Karpas-422 (cell line): ENCODE data around the gene DIO2. TPM values are rescaled to one million over a fixed set of nuclear protein-coding genes. Genes with fewer than 3 reads are reported as not detected.

Source experiments
- DNase-seq: peaks from one replicate; pipeline ENCODE4 v3.0.0-alpha.2; 2015
- H2AFZ ChIP-seq: fragments of 200-600 bp; sonication (generic); 2 replicates; pipeline ENCODE4 v1.6.1; 2014; ENCODE audit warnings: antibody characterized with exemption, low read length, mixed read lengths
- H3K27ac ChIP-seq: fragments of 200-600 bp; sonication (generic); 2 replicates; pipeline ENCODE4 v1.5.1; 2014; ENCODE audit warnings: mild to moderate bottlenecking, low read length, moderate library complexity
- H3K27me3 ChIP-seq: fragments of 200-600 bp; sonication (generic); 2 replicates; pipeline ENCODE4 v1.6.1; 2014; ENCODE audit warnings: low read length, mixed read lengths
- H3K36me3 ChIP-seq: fragments of 200-600 bp; sonication (generic); 2 replicates; pipeline ENCODE4 v1.6.1; 2014; ENCODE audit warnings: low read length, mixed read lengths; ENCODE audit not compliant: insufficient read depth
- H3K4me1 ChIP-seq: fragments of 200-600 bp; sonication (generic); 2 replicates; pipeline ENCODE4 v1.6.1; 2014; ENCODE audit warnings: mild to moderate bottlenecking, low read length, mixed read lengths
- H3K4me2 ChIP-seq: fragments of 200-600 bp; sonication (generic); 2 replicates; pipeline ENCODE4 v1.6.1; 2014; ENCODE audit warnings: low read length, low read depth, mild to moderate bottlenecking; ENCODE audit not compliant: poor library complexity, severe bottlenecking
- H3K4me3 ChIP-seq: fragments of 200-600 bp; sonication (generic); 2 replicates; pipeline ENCODE4 v1.5.1; 2014; ENCODE audit warnings: mild to moderate bottlenecking, antibody characterized with exemption, low read length, mixed read lengths
- H3K79me2 ChIP-seq: fragments of 200-600 bp; sonication (generic); 2 replicates; pipeline ENCODE4 v1.6.1; 2014; ENCODE audit warnings: mild to moderate bottlenecking, low read length, mixed read lengths
- H3K9ac ChIP-seq: fragments of 200-600 bp; sonication (generic); 2 replicates; pipeline ENCODE4 v1.6.0; 2014; ENCODE audit warnings: low read length
- H3K9me2 ChIP-seq: fragments of 200-600 bp; sonication (generic), shearing (Covaris generic); replicated peaks from 2 replicates; pipeline ENCODE4 v1.6.0; 2014; ENCODE audit warnings: mild to moderate bottlenecking, low read length, moderate library complexity; ENCODE audit not compliant: insufficient read depth
- H3K9me3 ChIP-seq: fragments of 300-700, 200-600 bp; sonication (generic); 2 replicates; pipeline ENCODE4 v1.6.1; 2014; ENCODE audit warnings: low read length, mixed read lengths
- H4K20me1 ChIP-seq: fragments of 200-600 bp; sonication (generic); 2 replicates; pipeline ENCODE4 v1.6.1; 2014; ENCODE audit warnings: mild to moderate bottlenecking, antibody characterized with exemption, low read length, low read depth; ENCODE audit not compliant: insufficient read depth
- total RNA-seq: library from RNA; depleted of rRNA; stranded (reverse); fragments of >200 nt; shearing (Covaris generic); gene quantifications from 2 replicates; pipeline ENCODE4 v1.2.3, GENCODE V29; 2014; ENCODE audit warnings: low replicate concordance

Gene DIO2
- total RNA-seq, 1 experiment from 2014 or later, result not detected

DNA sequence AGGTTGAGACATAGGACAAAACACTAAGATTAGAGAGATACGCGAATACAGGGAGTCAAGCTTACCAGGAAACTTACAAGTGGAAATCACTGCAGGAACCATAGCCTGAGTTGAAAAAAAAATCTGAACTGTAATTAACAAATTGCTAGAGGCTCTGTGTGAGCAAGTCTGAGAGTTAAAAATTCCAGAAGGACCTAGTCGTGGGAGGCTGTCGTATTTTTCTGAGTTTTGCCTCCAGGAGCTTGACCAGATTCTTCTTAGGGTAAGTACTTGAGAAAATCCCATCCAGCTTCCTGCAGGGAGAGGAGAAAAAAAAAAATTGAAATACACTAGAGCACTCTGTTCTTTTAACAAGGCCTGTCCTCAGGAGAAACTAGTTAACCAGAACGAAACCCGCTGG lies 22.7 kb downstream of the DIO2 start:
- H3K4me1 ChIP-seq, result no peaks in the 10 kb centered on the region
- H4K20me1 ChIP-seq, result no peaks in the 10 kb centered on the region
- H3K36me3 ChIP-seq, result no peaks in the 10 kb centered on the region
- no peak overlapping the region for H3K4me2 ChIP-seq
- H3K4me3 ChIP-seq, result no peak overlapping the region
- H3K9me2 ChIP-seq, result no peaks in the 10 kb centered on the region
- H3K27me3 ChIP-seq, result 0 out of 2 replicates have a peak, but pooled peaks cover 2% of the 10 kb centered on the region
- no peak overlapping the region for H3K27ac ChIP-seq
- no peak for DNase-seq
- no peak overlapping the region for H3K9ac ChIP-seq
- no peaks in the 10 kb centered on the region for H3K79me2 ChIP-seq
- H2AFZ ChIP-seq, result no peak overlapping the region
- H3K9me3 ChIP-seq, result no peaks in the 10 kb centered on the region

DNA sequence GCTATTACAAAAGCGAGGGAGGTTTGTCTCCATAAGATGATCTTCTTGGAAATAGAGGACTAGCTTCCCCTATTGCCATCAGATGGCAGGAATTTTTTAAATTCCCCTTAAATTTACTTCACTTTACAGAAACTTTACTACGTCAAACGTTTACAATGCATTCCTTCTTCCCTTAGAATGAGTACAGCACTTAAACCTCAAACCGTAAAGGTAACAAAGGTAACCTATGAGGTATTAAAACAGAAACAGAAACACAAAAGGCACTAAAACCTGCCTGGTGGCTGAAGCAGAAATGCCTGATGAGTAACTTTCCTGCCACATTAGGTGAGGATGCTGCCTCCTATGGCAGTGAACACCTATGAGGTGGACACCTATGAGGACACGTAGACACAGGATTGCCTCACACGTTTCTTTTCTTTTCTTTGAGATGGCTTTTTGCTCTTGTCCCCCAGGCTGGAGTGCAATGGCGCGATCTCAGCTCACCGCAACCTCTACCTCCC lies 25.0 kb downstream of the DIO2 start:
- H3K4me3 ChIP-seq, result no peak overlapping the region
- no peak for DNase-seq
- H3K9ac ChIP-seq, result no peak overlapping the region
- no peaks in the 10 kb centered on the region for H3K79me2 ChIP-seq
- H3K4me1 ChIP-seq, result no peaks in the 10 kb centered on the region
- no peaks in the 10 kb centered on the region for H3K9me2 ChIP-seq
- no peaks in the 10 kb centered on the region for H3K36me3 ChIP-seq
- no peak overlapping the region for H3K4me2 ChIP-seq
- H3K27ac ChIP-seq, result no peak overlapping the region
- no peaks in the 10 kb centered on the region for H3K27me3 ChIP-seq
- H2AFZ ChIP-seq, result no peak overlapping the region
- H3K9me3 ChIP-seq, result no peaks in the 10 kb centered on the region
- H4K20me1 ChIP-seq, result no peaks in the 10 kb centered on the region

DNA sequence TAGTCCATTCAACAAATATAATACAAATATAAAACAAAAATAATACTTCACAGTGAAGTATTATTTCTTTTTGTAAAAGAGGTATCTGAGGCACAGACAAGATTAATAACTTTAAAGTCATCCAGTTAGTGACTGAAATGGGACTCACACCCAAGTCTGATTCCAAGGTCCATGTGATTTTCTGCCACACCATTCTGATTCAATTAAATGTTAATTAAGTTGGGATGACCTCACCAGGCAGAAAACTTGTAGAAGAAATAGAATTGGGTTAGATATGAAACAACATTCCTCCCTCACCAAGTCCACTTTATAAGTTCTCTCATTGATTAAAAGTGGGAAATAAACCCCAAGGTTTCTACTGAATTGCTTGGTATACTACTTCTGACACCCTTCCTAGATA lies 34.4 kb downstream of the DIO2 start:
- Histone ChIP-seq H3K9me3 (no peaks in the 10 kb centered on the region), H3K27ac (no peak overlapping the region), H3K27me3 (peaks cover 5% of the 10 kb centered on the region; the same call in 1 of the 2 replicates), H3K4me1 (no peaks in the 10 kb centered on the region), H2AFZ (no peak overlapping the region), H3K9ac (no peak overlapping the region), H4K20me1 (no peaks in the 10 kb centered on the region), H3K4me2 (no peak overlapping the region), H3K79me2 (no peaks in the 10 kb centered on the region), H3K4me3 (no peak overlapping the region), H3K36me3 (no peaks in the 10 kb centered on the region), H3K9me2 (0 out of 2 replicates have a peak, but pooled peaks cover 3% of the 10 kb centered on the region)
- DNase-seq, result no peak

DNA sequence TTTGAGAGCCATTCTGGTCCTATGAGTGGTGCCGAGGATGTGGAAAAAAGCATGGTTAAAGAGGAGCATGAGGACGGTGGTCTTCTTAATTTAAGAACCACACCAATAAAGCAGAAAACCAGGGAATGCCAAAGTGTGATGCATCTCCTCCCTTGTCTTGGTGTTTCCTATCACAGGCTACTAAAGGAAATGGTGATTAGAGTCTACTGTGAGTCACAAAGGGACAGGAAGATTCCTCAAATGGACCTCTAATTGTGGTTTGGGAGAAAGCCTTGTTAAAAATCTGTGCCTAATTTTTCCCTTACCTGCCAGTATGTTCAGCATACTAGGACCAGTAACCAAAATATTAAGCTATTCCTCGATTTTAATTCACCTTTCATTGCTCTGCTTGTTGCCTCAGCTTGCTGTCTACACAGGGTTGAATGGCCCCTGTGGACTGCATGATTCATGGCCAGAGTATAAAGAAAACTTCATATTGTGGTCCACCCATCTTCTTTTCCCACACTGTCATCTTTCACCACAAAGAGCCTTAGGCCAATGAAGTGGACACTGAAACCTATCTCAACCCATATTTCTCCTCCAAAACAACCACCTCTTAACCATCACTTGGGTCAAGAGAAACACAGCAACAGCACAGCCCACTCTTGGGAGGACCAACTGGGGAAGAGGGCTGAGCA lies 38.8 kb downstream of the DIO2 start:
- no peak for DNase-seq
- H3K4me2 ChIP-seq, result no peak overlapping the region
- H3K9ac ChIP-seq, result no peak overlapping the region
- peaks cover 5% of the 10 kb centered on the region; the same call in 1 of the 2 replicates for H3K27me3 ChIP-seq
- no peaks in the 10 kb centered on the region for H3K9me3 ChIP-seq
- H3K4me1 ChIP-seq, result no peaks in the 10 kb centered on the region
- H3K79me2 ChIP-seq, result no peaks in the 10 kb centered on the region
- no peak overlapping the region for H3K27ac ChIP-seq
- no peaks in the 10 kb centered on the region for H4K20me1 ChIP-seq
- 0 out of 2 replicates have a peak, but pooled peaks cover 3% of the 10 kb centered on the region for H3K9me2 ChIP-seq
- no peak overlapping the region for H2AFZ ChIP-seq
- no peaks in the 10 kb centered on the region for H3K36me3 ChIP-seq
- no peak overlapping the region for H3K4me3 ChIP-seq

DNA sequence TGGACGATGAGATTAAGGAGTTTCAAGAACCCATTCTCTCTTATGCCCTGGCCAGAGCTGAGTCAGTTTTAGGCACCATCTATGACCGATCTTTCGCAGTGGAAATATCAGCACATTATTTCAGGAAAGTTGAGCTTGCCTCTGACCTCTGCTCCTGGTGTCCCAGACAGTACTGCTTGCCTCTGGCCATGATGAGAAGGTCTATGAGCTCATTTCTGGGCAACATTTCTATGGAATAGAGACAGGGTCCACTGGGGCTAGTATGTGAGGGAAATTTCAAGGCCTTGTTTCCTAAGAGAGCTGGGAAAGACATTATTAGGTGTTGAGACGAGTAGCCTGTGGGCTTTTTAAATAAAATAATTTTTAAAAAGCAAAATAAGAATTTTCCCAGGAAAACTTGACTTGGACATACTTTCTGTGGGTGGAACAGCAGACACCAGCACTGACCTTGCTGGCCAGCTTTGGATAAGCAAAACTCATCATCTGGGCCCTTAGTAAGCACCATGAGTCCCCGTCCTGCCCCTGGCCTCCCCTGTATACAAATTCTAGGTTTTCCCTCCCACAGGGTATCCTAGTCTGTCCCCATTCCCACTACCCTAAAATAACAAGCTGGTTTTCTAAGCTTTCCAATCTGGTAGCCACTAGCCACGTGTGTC lies 43.4 kb downstream of the DIO2 start:
- no peaks in the 10 kb centered on the region for H4K20me1 ChIP-seq
- no peak overlapping the region for H2AFZ ChIP-seq
- no peaks in the 10 kb centered on the region for H3K27me3 ChIP-seq
- 0 out of 2 replicates have a peak, but pooled peaks cover 3% of the 10 kb centered on the region for H3K9me2 ChIP-seq
- no peaks in the 10 kb centered on the region for H3K9me3 ChIP-seq
- no peak overlapping the region for H3K4me2 ChIP-seq
- H3K9ac ChIP-seq, result no peak overlapping the region
- no peaks in the 10 kb centered on the region for H3K36me3 ChIP-seq
- H3K4me3 ChIP-seq, result no peak overlapping the region
- no peak for DNase-seq
- H3K79me2 ChIP-seq, result no peaks in the 10 kb centered on the region
- H3K27ac ChIP-seq, result no peak overlapping the region
- no peaks in the 10 kb centered on the region for H3K4me1 ChIP-seq

DNA sequence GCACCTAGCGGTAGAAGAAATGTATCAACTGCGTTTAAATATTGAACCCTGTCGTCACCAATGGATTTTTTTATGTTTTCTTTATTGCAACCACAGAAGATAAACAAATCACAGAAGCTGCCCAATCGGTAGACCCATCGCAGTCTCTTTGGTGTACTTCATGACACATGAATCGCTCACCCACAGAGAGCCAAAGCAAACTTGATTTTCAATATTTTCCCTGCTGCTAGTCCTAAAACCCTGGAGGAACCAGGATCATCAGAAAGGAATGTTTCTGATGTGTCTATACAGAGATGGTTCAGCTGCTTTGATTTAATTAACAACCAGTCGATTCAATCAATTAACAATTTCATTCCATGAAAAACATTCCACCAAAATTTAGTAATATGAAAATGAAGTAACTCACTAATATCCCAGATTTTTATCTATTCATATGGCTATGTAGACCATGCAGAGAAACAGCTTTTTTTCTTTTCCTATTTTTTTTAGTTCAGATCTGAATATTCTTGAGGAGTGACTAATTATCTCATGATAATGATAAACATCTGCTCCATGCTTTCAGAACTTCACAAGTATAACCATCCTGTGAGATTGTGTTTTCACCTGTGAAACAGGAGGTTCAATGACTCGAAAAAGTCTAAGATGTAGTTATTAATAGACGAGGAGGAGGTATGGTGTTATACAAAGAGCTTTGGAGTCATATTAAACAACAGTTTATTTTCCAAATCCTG lies 46.1 kb downstream of the DIO2 start:
- no peak overlapping the region for H2AFZ ChIP-seq
- no peak overlapping the region for H3K4me3 ChIP-seq
- H3K4me1 ChIP-seq, result no peaks in the 10 kb centered on the region
- no peaks in the 10 kb centered on the region for H3K36me3 ChIP-seq
- no peaks in the 10 kb centered on the region for H3K79me2 ChIP-seq
- no peaks in the 10 kb centered on the region for H3K9me3 ChIP-seq
- DNase-seq, result no peak
- H3K27ac ChIP-seq, result no peak overlapping the region
- H3K27me3 ChIP-seq, result 0 out of 2 replicates have a peak, but pooled peaks cover 2% of the 10 kb centered on the region
- no peaks in the 10 kb centered on the region for H3K9me2 ChIP-seq
- no peak overlapping the region for H3K9ac ChIP-seq
- no peak overlapping the region for H3K4me2 ChIP-seq
- no peaks in the 10 kb centered on the region for H4K20me1 ChIP-seq

DNA sequence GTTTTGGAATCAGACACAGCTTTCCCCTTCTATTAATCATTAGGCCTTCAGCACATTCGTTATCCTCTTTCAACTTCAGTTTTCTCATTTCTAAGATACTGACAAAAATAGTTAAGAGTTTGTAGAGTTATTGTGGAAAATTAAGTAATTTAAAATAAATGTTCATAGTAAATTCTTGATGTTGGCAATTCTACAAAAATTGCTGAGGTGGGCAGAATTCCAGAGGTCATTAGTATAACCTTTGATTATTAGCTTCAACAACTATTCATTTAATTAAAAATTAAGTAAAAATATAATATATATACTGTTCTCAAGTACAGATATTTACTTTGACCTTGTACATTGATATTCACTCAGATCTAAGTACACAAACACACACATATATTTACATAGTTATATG lies 58.5 kb downstream of the DIO2 start:
- no peaks in the 10 kb centered on the region for H3K9me3 ChIP-seq
- 0 out of 2 replicates have a peak, but pooled peaks cover 3% of the 10 kb centered on the region for H3K27me3 ChIP-seq
- no peaks in the 10 kb centered on the region for H3K79me2 ChIP-seq
- no peaks in the 10 kb centered on the region for H3K36me3 ChIP-seq
- H2AFZ ChIP-seq, result no peak overlapping the region
- H3K4me3 ChIP-seq, result no peak overlapping the region
- no peaks in the 10 kb centered on the region for H4K20me1 ChIP-seq
- H3K4me2 ChIP-seq, result no peak overlapping the region
- H3K9me2 ChIP-seq, result 0 out of 2 replicates have a peak, but pooled peaks cover 1% of the 10 kb centered on the region
- no peak overlapping the region for H3K27ac ChIP-seq
- no peaks in the 10 kb centered on the region for H3K4me1 ChIP-seq
- H3K9ac ChIP-seq, result no peak overlapping the region
- DNase-seq, result no peak

DNA sequence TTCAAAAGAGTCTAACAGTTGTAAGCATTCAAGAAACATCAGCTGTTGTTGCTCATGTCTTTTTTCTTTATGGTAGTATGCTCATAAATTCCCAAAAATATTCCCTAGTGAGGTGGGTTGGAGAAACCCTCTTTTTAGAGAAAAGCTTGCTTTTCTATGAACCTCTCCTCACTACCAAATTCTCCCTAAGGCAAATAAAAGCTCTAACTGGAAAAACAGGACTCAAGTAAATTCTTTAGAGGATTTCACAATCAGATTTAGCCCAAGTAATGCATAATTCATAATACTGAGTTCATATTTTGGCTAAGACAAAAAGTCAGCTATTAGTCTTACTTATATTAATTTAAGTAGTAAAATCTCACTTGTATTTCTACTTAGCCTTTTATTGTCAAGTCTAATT lies 59.1 kb downstream of the DIO2 start:
- DNase-seq, result no peak
- Histone ChIP-seq H3K9me2 (0 out of 2 replicates have a peak, but pooled peaks cover 7% of the 10 kb centered on the region), H3K9ac (no peak overlapping the region), H3K79me2 (no peaks in the 10 kb centered on the region), H3K4me3 (no peak overlapping the region), H3K27ac (no peak overlapping the region), H3K4me1 (no peaks in the 10 kb centered on the region), H3K9me3 (no peaks in the 10 kb centered on the region), H4K20me1 (no peaks in the 10 kb centered on the region), H2AFZ (no peak overlapping the region), H3K4me2 (no peak overlapping the region), H3K36me3 (no peaks in the 10 kb centered on the region), H3K27me3 (0 out of 2 replicates have a peak, but pooled peaks cover 3% of the 10 kb centered on the region)
